Hematopoietic multipotent progenitor cell treated with erythropoietin and hydrocortisone succinate and interleukin-3 and kit ligand, for 4 days (in vitro differentiated cells): ENCODE data around the gene KRT86.
"Not testable (repeated sequence)": the region's sequence is repeated elsewhere in the genome, so short reads cannot be mapped to it uniquely, and the experiment has no call there.

Experiments
- DNase-seq: peaks from one replicate; pipeline ENCODE4 v3.0.0-alpha.2; 2015

Gene KRT86

DNA sequence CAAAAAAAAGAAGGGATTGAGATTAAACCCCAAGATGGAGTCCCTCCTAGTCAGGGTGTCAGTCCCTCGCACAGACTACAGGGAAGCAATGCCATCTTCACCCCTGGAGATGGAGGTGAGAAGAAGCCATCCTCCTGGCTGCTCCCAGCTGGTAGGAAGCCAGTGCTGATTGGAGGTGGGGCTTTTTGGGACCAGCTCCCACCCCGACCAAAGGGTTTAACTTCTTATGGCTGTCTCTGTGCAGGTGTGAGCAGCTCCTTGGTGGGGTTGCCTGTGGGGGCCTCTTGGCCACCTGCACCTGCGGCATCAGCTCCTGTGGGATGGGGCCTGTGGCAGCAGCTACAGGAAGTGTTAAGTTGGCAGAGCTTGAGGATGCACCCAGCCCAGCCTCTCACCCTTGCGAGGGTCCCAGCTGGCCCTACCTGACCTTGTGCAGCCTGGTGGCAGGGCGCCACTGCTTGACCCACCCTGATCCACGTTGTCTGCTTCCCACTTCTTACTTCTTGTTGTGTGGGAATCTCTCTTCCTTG is 3.8 kb upstream of the KRT86 start:
- DNase-seq, result no peak

GRCh38 chr12:52271158-52271557 is 3.3 kb upstream of the KRT86 start:
- DNase-seq, result no peak

GRCh38 chr12:52275686-52276085 is 1.2 kb downstream of the KRT86 start:
- DNase-seq, result no peak

- DNase-seq, result peak; percentile 7
Observed at GRCh38 chr12:52277486-52278245, 3.2 kb downstream of the KRT86 start.

GRCh38 chr12:52278575-52279421 is 4.4 kb downstream of the KRT86 start:
- peak; percentile 78 for DNase-seq

DNA sequence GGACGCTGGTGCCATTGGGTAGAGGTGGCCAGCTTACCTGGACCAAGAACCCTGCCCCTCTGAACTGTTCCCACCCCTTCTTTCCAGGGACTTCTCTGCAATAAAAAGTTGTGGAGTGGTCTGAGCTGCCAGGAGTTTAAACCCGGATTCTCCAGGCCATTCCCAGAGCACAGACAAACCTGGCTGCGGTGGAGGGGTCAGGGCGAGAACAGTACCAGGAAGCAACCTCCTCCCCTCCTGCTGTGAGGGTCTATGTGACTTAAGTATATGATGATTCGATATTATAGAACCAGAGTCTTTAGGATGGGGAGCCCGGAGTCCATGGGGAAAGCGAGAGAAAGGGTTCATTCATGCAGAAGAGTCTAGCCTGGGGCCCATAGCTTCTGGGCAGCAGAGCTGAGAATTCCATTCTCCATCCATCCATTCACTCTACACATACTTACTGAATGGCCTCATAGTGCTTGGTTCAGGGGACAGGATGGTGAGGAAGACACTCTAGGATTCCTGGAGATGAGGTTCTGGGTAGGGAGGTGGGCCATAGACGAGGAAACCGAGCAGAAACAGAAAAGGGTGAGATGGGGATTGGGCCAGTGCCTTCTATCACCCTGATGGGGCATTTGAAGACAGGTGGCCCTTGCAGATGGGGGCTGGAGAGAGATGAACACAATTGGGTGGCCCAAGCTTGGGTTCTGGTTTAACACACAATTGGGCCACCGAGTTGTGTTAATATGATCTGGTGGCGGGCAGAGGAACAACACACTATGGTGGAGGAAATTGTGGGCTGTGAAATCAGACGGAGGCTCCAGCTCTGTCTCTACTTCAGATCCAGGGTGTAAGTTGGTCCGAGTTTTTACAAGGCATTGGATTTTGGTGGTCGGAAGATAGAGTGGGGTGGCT is 5.2 kb downstream of the KRT86 start:
- no peak for DNase-seq

DNA sequence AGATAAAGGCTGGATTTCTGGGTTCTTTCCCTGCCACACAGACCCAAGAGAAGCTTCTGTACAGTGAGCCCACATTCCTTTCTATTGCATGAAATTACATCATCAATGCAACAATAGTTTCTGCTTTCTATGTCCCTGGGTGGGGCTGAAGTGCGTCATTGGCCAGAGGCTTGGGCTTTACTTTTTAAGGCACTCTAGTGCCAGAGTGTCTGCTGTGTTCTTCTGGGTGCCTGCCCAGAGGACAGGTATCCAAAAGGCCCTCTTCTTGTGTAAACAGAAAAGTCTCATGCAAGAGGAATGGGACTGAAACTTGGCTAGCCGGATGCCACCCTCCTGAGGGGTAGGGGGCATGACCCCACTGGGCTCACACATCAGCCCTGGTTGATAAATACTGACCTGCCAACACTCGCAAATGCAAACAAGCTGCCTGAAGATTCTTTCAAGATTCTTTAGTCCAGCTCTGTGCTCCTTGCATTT is 5.9 kb downstream of the KRT86 start:
- DNase-seq, result no peak

- DNase-seq, result no peak
Observed at GRCh38 chr12:52280796-52281560, 6.5 kb downstream of the KRT86 start.

DNA sequence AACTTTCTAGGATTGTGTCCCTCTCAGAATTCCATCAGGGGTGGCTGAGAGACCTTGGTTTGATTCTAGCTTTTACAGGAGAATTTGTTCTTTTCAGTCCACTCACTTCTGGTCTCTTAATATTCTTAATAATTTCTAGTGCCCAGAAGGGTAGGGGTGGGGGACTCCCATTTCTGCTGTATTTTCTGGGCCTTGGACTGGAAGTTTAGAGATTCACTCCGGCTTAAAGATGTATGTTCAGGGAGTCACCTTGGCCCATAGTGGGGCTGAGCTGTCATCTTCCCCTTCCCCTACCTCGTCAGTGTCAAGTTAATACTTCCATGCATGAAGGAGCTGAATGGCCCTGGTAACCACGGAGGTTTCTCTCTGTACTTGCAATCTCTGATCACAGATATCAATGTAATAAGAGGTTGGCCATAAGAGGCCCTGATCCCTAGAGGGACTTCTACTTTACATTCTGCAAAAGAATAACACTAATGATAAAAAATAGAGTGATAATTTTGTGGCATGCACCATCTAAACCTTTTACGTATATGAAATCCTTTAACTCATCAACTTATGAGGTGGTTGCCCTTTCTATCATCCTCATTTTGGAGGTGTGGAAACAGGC is 10.2 kb downstream of the KRT86 start:
- peak; percentile 8 for DNase-seq

- no peak for DNase-seq
Observed at GRCh38 chr12:52285172-52285745, 10.8 kb downstream of the KRT86 start.

- no peak for DNase-seq
Observed at GRCh38 chr12:52285851-52286530, 11.5 kb downstream of the KRT86 start.

DNA sequence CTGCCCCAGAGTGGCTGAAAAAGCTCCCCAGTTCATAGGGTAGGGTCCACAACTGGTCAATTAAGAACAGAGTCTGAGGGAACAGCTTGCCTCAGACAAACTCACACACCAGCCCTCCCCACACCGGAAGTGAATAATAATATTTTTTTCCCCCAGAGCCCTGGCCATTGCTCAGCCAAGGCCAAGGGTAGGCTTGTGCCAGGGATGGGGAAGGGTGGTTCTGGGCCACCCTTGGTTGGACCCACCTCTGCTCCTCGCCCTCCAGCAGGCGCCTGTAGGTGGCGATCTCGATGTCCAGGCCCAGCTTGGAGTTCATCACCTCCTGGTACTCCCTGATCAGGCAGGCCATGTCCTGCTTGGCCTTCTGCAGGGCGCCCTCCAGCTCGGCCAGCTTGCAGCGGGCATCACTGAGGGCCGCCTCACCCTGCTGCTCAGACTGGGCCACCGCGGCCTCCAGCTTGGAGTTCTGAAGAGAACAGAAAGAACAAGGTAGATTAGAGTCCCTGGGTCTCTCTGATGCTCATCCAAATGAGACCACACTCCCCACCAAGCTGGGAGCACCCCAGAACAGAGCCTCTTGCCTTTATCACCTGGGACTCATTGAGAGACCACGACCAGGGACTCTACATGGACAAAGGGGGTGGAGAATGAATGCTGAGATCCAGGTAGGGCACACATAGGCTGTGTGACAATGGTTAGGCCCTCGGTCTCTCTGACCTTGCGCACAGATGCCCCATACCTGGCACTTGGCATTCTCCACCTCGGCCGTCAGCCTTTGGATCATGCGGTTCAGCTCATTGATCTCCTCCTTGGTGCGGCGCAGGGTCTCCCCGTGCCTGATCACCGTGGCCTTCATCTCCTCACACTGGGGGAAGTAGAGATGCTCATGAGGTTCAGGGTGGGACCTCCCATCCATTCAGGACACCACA is 12.7 kb downstream of the KRT86 start:
- DNase-seq, result not testable (repeated sequence)

DNA sequence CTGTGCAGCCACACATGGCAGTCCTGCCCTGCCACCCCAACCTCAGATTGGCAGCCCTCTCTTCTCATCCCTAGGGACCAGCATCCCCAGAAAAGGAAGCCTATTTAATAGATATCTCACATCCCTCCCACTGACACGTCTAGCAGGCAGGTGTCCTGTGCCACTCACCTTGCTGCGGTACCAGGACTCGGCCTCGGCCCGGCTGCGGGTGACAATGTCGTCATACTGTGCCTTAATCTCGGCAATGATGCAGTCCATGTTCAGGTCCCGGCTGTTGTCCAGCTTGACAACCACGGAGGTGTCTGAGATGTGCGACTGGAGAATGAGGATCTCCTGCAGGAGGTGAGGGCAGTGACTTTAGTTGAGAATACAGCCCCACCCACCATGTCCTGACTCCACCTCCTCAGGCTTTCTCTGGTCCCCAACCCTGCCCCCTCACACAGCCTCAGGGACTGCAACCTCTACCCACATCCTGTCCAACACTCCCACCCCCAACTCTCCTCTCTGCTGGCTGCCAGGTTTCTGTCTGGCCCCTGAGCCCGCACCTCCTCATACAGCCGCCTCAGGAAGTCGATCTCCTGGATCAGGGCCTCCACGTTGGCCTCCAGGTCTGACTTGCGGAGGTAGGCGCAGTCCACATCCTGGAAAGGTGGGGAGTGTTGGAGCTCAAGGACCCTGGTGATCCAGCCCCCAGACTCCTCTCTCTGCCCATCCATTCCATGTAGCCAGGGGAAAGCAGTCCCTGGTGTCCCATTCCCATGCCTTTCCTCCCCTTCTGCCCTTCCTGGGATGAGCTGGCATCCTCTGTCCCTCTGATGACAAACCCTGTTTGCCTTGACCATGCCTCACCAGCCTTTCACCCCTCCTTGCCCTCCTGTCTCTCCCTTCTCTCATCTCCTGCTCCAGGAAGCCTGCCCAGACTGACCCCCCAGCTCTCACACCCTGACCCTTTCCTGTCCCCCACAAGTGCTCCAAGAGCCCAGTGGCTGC is 13.7 kb downstream of the KRT86 start:
- peak; percentile 47 for DNase-seq

- not testable (repeated sequence) for DNase-seq
Observed at GRCh38 chr12:52290483-52291134, 16.2 kb downstream of the KRT86 start.

DNA sequence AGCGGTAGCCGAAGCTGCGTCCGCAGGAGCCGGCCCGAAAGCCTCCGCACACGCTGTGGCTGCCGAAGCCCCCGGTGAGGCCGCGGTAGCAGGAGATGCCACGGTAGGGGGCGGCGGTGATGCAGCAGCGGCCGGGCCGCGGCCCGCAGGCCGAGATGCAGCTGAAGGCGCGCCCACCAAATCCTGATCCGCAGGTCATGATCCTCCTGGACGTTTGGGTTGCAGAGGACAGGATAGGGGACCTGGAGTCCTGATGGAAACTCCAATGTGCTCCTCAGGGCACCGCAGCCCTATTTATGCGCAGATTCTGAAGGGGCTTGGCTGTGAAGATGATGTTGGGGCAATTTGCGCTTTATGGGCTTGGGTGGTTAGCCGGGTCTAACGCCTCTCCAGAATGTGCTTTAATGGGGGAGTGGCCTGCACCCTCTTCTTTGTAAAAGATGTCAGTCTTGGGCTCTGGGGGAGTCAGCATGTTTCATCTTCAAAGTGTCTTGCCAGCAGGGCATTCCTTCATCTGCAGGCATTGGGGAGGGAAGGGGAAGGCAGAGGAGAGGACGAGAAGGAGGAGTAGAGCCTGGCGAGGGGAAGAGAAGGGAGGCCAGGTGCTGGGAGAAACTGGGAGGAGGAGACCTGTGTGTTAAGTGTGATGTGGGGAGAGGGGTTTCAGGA is 17.0 kb downstream of the KRT86 start, which contains the start of gene KRT81:
TSS of gene KRT81 (minus strand) at position 268 of the 669 bp plus-strand sequence. CDS start at position 199, 69 bp downstream.
- DNase-seq, result no peak

DNA sequence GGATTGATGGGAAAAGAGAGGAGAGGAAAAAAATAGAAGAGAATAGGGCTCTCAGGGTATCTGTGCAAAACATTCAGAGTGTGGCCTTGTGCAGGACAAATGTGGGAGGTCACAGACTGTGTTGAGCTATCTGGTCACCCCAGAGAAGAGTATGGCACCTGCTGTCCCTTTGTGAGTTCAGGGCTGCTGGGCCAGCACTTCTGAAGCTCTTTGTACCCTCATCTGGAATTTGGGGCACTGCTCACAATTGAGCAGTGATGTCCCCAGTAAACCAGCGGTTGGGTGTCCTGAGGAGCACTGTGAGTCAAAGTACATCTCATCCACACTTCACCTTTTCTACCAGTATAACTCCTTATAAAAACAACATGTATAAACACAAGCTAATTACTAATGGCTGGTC is 19.5 kb downstream of the KRT86 start:
- no peak for DNase-seq

DNA sequence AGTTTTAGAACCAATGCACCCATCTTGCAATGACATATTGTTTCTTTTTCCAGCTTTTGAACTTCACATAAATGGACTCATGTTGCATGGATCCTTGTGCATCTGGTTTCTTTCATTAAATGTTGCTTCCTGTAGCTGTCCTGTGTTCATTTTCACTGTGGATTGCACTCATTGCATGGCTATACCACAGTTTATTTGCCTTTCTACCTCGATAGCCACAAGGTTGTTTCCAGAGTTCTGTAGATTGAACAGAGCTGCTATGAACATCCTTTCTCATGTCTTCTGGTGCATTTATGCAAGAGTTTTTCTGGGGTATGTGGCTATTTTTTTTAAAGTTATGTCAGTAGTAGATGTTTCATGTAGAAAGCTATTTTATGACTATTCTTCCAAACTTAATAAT is 20.4 kb downstream of the KRT86 start:
- no peak for DNase-seq
